ENCODE data around the gene PRDX1. TPM values are rescaled to one million over a fixed set of nuclear protein-coding genes. Genes with fewer than 3 reads are reported as not detected.
A peak's percentile ranks its signal among the peaks of the same experiment; 100 is the strongest.

The PRDX1 gene
- total and polyA plus RNA-seq, 2 of the 13 experiments (the other 11 are each of a cell fraction or from before 2014, with no cell fraction given) = 761 to 1,898 TPM

DNA sequence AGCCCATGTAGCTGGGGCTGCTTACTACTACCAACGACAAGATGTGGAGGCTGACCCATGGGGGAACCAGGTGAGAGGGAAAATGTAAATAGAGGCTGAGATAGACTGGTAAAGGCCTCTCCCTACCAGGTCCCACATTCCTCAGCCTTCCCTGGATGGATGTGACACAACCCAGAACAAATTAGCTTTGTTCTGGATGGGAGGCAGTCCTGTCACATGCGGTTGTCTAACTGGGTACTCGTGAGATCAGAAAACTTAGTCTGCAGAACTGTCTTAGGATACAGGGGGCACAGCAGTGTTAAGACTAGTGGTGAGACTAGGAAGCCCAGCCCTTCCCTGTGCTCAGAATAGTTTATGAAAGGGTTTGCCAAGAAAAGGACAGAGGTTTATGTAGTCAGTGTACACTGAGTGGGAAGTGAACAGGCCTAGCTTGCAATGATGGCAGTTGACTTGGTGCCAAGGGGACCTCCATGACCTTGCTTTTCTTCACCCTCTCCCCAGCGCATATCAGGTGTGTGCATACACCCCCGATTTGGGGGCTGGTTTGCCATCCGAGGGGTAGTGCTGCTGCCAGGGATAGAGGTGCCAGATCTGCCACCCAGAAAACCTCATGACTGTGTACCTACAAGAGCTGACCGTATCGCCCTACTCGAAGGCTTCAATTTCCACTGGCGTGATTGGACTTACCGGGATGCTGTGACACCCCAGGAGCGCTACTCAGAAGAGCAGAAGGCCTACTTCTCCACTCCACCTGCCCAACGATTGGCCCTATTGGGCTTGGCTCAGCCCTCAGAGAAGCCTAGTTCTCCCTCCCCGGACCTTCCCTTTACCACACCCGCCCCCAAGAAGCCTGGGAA is 13.2 kb downstream of the PRDX1 start (continued):
- TF ChIP-seq ZNF687 (CRISPR knock-in tag; IDR thresholded peaks at IDR 0.05) (peak; percentile 30; the same call in 1 of the 2 replicates), MYPOP (CRISPR knock-in tag; IDR thresholded peaks at IDR 0.05) (0 out of 2 replicates have a peak, but pooled peaks have one; percentile 17), ATF7-NPFF (CRISPR knock-in tag; IDR thresholded peaks at IDR 0.05; ENCODE audit: low read depth) (peak; percentile 11; the same call in 1 of the 2 replicates), NCOA2 (CRISPR knock-in tag; IDR thresholded peaks at IDR 0.05) (0 out of 2 replicates have a peak, but pooled peaks have one; percentile 22), POLR2AphosphoS5 (IDR thresholded peaks at IDR 0.05; ENCODE audit: low read depth, low read length) (peak; percentile 26), HOXD1 (CRISPR knock-in tag; IDR thresholded peaks at IDR 0.05) (no peak), ZNF574 (CRISPR knock-in tag; IDR thresholded peaks at IDR 0.05) (peak; percentile 31; the same call in 1 of the 2 replicates), MYC (CRISPR knock-in tag; IDR thresholded peaks at IDR 0.05; ENCODE audit: borderline replicate concordance) (0 out of 2 replicates have a peak, but pooled peaks have one; percentile 20)
- TF ChIP-seq, protein P1, sequence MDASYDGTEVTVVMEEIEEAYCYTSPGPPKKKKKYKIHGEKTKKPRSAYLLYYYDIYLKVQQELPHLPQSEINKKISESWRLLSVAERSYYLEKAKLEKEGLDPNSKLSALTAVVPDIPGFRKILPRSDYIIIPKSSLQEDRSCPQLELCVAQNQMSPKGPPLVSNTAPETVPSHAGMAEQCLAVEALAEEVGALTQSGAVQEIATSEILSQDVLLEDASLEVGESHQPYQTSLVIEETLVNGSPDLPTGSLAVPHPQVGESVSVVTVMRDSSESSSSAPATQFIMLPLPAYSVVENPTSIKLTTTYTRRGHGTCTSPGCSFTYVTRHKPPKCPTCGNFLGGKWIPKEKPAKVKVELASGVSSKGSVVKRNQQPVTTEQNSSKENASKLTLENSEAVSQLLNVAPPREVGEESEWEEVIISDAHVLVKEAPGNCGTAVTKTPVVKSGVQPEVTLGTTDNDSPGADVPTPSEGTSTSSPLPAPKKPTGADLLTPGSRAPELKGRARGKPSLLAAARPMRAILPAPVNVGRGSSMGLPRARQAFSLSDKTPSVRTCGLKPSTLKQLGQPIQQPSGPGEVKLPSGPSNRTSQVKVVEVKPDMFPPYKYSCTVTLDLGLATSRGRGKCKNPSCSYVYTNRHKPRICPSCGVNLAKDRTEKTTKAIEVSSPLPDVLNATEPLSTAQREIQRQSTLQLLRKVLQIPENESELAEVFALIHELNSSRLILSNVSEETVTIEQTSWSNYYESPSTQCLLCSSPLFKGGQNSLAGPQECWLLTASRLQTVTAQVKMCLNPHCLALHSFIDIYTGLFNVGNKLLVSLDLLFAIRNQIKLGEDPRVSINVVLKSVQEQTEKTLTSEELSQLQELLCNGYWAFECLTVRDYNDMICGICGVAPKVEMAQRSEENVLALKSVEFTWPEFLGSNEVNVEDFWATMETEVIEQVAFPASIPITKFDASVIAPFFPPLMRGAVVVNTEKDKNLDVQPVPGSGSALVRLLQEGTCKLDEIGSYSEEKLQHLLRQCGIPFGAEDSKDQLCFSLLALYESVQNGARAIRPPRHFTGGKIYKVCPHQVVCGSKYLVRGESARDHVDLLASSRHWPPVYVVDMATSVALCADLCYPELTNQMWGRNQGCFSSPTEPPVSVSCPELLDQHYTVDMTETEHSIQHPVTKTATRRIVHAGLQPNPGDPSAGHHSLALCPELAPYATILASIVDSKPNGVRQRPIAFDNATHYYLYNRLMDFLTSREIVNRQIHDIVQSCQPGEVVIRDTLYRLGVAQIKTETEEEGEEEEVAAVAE (CRISPR knock-in tag; IDR thresholded peaks at IDR 0.05; ENCODE audit: borderline replicate concordance) = 0 out of 2 replicates have a peak, but pooled peaks have one; percentile 37
- TF ChIP-seq, protein P2, sequence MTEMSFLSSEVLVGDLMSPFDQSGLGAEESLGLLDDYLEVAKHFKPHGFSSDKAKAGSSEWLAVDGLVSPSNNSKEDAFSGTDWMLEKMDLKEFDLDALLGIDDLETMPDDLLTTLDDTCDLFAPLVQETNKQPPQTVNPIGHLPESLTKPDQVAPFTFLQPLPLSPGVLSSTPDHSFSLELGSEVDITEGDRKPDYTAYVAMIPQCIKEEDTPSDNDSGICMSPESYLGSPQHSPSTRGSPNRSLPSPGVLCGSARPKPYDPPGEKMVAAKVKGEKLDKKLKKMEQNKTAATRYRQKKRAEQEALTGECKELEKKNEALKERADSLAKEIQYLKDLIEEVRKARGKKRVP (CRISPR knock-in tag; IDR thresholded peaks at IDR 0.05) = peak in 1 of 2 experiments; percentile 6; a peak in 1 of 4 replicates
- TF ChIP-seq, protein P3, sequence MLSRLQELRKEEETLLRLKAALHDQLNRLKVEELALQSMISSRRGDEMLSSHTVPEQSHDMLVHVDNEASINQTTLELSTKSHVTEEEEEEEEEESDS (CRISPR knock-in tag; IDR thresholded peaks at IDR 0.05; ENCODE audit: borderline replicate concordance) = no peak

Data from HepG2 (cell line).